Activated CD8-positive, alpha-beta memory T cell treated with anti-CD3 and anti-CD28 coated beads, Interleukin-2, amount 50 U/mL, for 4 hours (primary cell): ENCODE results near the gene DLG3.

ENCODE experiments used
- DNase-seq: peaks from one replicate; pipeline ENCODE4 v3.0.0-alpha.2; 2020

The DLG3 gene

GRCh38 chrX:70527610-70528345 lies 83.1 kb downstream of the DLG3 start:
- no peak for DNase-seq

- DNase-seq = no peak
Observed at GRCh38 chrX:70535198-70535597, 90.6 kb downstream of the DLG3 start.

GRCh38 chrX:70549429-70549828 lies 104.8 kb downstream of the DLG3 start:
- no peak for DNase-seq

- no peak for DNase-seq
Observed at GRCh38 chrX:70552130-70552704, 107.6 kb downstream of the DLG3 start.

GRCh38 chrX:70553516-70553915 lies 108.9 kb downstream of the DLG3 start:
- no peak for DNase-seq

- DNase-seq = no peak
Observed at GRCh38 chrX:70554081-70554480, 109.4 kb downstream of the DLG3 start.

- DNase-seq = no peak
Observed at GRCh38 chrX:70554523-70554922, 109.9 kb downstream of the DLG3 start.

- no peak for DNase-seq
Observed at GRCh38 chrX:70554948-70555347, 110.3 kb downstream of the DLG3 start.
